Testis (tissue), 3 donors: ENCODE results near the gene PDGFRB. TPM values are rescaled to one million over a fixed set of nuclear protein-coding genes. Genes with fewer than 3 reads are reported as not detected.

Experiments
- DNase-seq: peaks from one replicate; pipeline ENCODE4 v3.0.0-alpha.2; 2019
- H3K27ac ChIP-seq, 2 donors: fragments of 200-600 bp; sonication (generic); one replicate each; pipeline ENCODE4 v1.5.1; 2019
- H3K27me3 ChIP-seq: fragments of 200-600 bp; sonication (generic); one replicate; pipeline ENCODE4 v1.5.1; 2019
- H3K36me3 ChIP-seq: fragments of 200-600 bp; sonication (generic); one replicate; pipeline ENCODE4 v1.5.1; 2017; ENCODE audit warnings: low read depth; ENCODE audit errors: missing control alignments
- H3K4me1 ChIP-seq: fragments of 200-600 bp; sonication (generic); one replicate; pipeline ENCODE4 v1.5.1; 2019
- H3K4me3 ChIP-seq, 2 donors: fragments of 200-600 bp; sonication (generic); one replicate each; pipeline ENCODE4 v1.5.1; 2017 to 2019
- H3K9me3 ChIP-seq: fragments of 200-600 bp; sonication (generic); one replicate; pipeline ENCODE4 v1.5.1; 2017
- POLR2A ChIP-seq: fragments of 450-650 bp; IDR thresholded peaks from one replicate; pipeline ENCODE4 v1.6.1; 2017; ENCODE audit warnings: antibody characterized with exemption, mild to moderate bottlenecking, moderate library complexity
- WGBS, 2 donors: methylation state at CpG; one replicate each; pipeline ENCODE4 v1.1.5; 2018; 5-methylcytosine and 5-hydroxymethylcytosine counted together
- intact Hi-C: fragments of 100-400 bp; cut with DNase I; formaldehyde crosslinking; loops from one replicate; pipeline ENCODE4 v1.15.1; 2023; ENCODE audit warnings: low total_unique reads
- polyA plus RNA-seq: library from polyadenylated mRNA; stranded (reverse); fragments of 350-450 nt; fragmentation: Illumina TruSeq; extraction: RNeasy Lipid Tissue Mini Kit (QIAGEN cat#74804); gene quantifications from one replicate; pipeline ENCODE4 v1.2.3, GENCODE V29; 2014; ENCODE audit warnings: low read depth, low replicate concordance; ENCODE audit not compliant: insufficient read depth
- total RNA-seq, 2 donors: library from RNA; depleted of rRNA; stranded (reverse); fragments of >200 nt; gene quantifications; one replicate each; pipeline ENCODE4 v1.2.3, GENCODE V29; 2016
- TF ChIP-seq, protein P1 (sequence below), 3 experiments: fragments of 450-650 bp in 2 of 3; fragments of 200-600 bp in 1 of 3; sonication (generic) in 1 of 3; IDR thresholded peaks; one replicate each; pipeline ENCODE4 v1.5.1; 2016 to 2019; ENCODE audit warnings: antibody characterized with exemption in 3 of 3, mild to moderate bottlenecking in 2 of 3, moderate library complexity in 1 of 3

Gene PDGFRB
- total and polyA plus RNA-seq, 3 donors from 2014 or later: 61.6 to 87.0 (median 71.2) TPM

DNA sequence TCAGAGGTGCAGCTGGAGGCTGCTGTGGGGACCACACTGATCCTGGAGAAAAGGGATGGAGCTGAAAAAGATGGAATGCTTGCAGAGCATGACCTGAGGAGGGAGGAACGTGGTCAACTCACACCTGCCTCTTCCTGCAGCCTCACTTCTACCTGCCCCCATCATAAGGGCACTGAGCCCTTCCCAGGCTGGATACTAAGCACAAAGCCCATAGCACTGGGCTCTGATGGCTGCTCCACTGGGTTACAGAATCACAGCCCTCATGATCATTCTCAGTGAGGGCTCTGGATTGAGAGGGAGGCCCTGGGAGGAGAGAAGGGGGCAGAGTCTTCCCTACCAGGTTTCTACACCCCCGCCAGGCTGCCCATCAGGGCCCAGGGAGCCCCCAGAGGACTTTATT is 28.4 kb upstream of the PDGFRB start:
- H3K27me3 ChIP-seq: no peaks in the 10 kb centered on the region
- H3K4me3 ChIP-seq: no peak overlapping the region
- no peaks in the 10 kb centered on the region for H3K36me3 ChIP-seq
- no peak for DNase-seq
- no peaks in the 10 kb centered on the region for H3K9me3 ChIP-seq
- intact Hi-C loops: no loop called here
- H3K4me1 ChIP-seq: peaks cover 32% of the 10 kb centered on the region
- 94 to 100% methylated on average over 2 of the region's 2 CpGs for WGBS, 2 donors
- H3K27ac ChIP-seq: no peak overlapping the region
- TF ChIP-seq, protein P1, sequence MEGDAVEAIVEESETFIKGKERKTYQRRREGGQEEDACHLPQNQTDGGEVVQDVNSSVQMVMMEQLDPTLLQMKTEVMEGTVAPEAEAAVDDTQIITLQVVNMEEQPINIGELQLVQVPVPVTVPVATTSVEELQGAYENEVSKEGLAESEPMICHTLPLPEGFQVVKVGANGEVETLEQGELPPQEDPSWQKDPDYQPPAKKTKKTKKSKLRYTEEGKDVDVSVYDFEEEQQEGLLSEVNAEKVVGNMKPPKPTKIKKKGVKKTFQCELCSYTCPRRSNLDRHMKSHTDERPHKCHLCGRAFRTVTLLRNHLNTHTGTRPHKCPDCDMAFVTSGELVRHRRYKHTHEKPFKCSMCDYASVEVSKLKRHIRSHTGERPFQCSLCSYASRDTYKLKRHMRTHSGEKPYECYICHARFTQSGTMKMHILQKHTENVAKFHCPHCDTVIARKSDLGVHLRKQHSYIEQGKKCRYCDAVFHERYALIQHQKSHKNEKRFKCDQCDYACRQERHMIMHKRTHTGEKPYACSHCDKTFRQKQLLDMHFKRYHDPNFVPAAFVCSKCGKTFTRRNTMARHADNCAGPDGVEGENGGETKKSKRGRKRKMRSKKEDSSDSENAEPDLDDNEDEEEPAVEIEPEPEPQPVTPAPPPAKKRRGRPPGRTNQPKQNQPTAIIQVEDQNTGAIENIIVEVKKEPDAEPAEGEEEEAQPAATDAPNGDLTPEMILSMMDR (IDR thresholded peaks at IDR 0.05): no peak
- TF ChIP-seq POLR2A: no peak

GRCh38 chr5:150183436-150183835 is 27.8 kb upstream of the PDGFRB start:
- 91 to 92% methylated on average over 8 to 9 of the region's 12 CpGs for WGBS, 2 donors
- H3K4me3 ChIP-seq: no peak overlapping the region
- no peaks in the 10 kb centered on the region for H3K36me3 ChIP-seq
- no peak overlapping the region for H3K27ac ChIP-seq
- intact Hi-C loops: no loop called here
- no peaks in the 10 kb centered on the region for H3K27me3 ChIP-seq
- DNase-seq: no peak
- TF ChIP-seq POLR2A: no peak
- TF ChIP-seq, protein P1 (IDR thresholded peaks at IDR 0.05): no peak
- peaks cover 32% of the 10 kb centered on the region for H3K4me1 ChIP-seq
- no peaks in the 10 kb centered on the region for H3K9me3 ChIP-seq

- Histone ChIP-seq H3K36me3 (no peaks in the 10 kb centered on the region), H3K27me3 (no peaks in the 10 kb centered on the region), H3K4me3 (no peak overlapping the region), H3K27ac (no peak overlapping the region), H3K9me3 (no peaks in the 10 kb centered on the region), H3K4me1 (peaks cover 36% of the 10 kb centered on the region)
- WGBS, 2 donors: 91 to 95% methylated on average over 10 of the region's 10 CpGs
- intact Hi-C loops: no loop called here
- DNase-seq: no peak
- TF ChIP-seq POLR2A: no peak
- TF ChIP-seq, protein P1 (IDR thresholded peaks at IDR 0.05): no peak
Observed at GRCh38 chr5:150182774-150183173, 27.1 kb upstream of the PDGFRB start.

- Histone ChIP-seq H3K36me3 (no peaks in the 10 kb centered on the region), H3K27ac (peak overlapping the region in 1 of 2 donors; percentile 71), H3K4me3 (no peak overlapping the region), H3K9me3 (no peaks in the 10 kb centered on the region), H3K4me1 (peaks cover 44% of the 10 kb centered on the region), H3K27me3 (no peaks in the 10 kb centered on the region)
- intact Hi-C loops: no loop called here
- 74 to 89% methylated on average over 8 to 9 of the region's 9 CpGs for WGBS, 2 donors
- no peak for DNase-seq
- TF ChIP-seq, protein P1 (IDR thresholded peaks at IDR 0.05): no peak
- no peak for TF ChIP-seq POLR2A
Observed at GRCh38 chr5:150181766-150182545, 26.3 kb upstream of the PDGFRB start.

GRCh38 chr5:150181027-150181426 is 25.4 kb upstream of the PDGFRB start:
- TF ChIP-seq, protein P1 (IDR thresholded peaks at IDR 0.05): no peak
- TF ChIP-seq POLR2A: no peak
- intact Hi-C loops: no loop called here
- DNase-seq: no peak
- Histone ChIP-seq H3K27me3 (no peaks in the 10 kb centered on the region), H3K9me3 (no peaks in the 10 kb centered on the region), H3K36me3 (no peaks in the 10 kb centered on the region), H3K27ac (peak overlapping the region in 1 of 2 donors; percentile 71), H3K4me1 (peaks cover 52% of the 10 kb centered on the region), H3K4me3 (no peak overlapping the region)
- WGBS, 2 donors: 57 to 64% methylated on average over 5 of the region's 5 CpGs
